Ovary (tissue), 9 donors: ENCODE data around the gene ZMIZ1. TPM values are rescaled to one million over a fixed set of nuclear protein-coding genes. Genes with fewer than 3 reads are reported as not detected.
A peak's percentile ranks its signal among the peaks of the same experiment; 100 is the strongest.

Source experiments
- DNase-seq, 5 donors: peaks; one replicate each; pipeline ENCODE4 v3.0.0-alpha.2; 2019 to 2020
- H3K27ac ChIP-seq, 2 donors: fragments of 200-600 bp; one replicate each; pipeline versions ENCODE4 v1.5.1 to v1.8.0; 2019 to 2022
- H3K27me3 ChIP-seq: fragments of 200-600 bp; one replicate; pipeline ENCODE4 v1.8.0; 2022
- H3K36me3 ChIP-seq: fragments of 200-600 bp; sonication (generic); one replicate; pipeline ENCODE4 v1.5.1; 2019
- H3K4me1 ChIP-seq: one replicate; pipeline ENCODE4 v1.8.1; 2013; ENCODE audit warnings: mild to moderate bottlenecking, moderate library complexity; ENCODE audit not compliant: insufficient read depth
- H3K4me3 ChIP-seq: fragments of 200-600 bp; sonication (generic); one replicate; pipeline ENCODE4 v1.5.1; 2017
- H3K9me3 ChIP-seq, 2 donors: fragments of 200-600 bp in 1 of 2; sonication (generic) in 1 of 2; one replicate each; pipeline versions ENCODE4 v1.5.1 to v1.8.1; 2013 to 2019; ENCODE audit warnings: mild to moderate bottlenecking in 1 of 2, moderate library complexity in 1 of 2
- EP300 ChIP-seq: sonication (generic); formaldehyde crosslinking; IDR thresholded peaks from one replicate; pipeline ENCODE4 v1.6.1; 2017; ENCODE audit warnings: antibody characterized with exemption
- POLR2A ChIP-seq: fragments of 450-650 bp; IDR thresholded peaks from one replicate; pipeline ENCODE4 v1.6.1; 2017; ENCODE audit warnings: antibody characterized with exemption, mild to moderate bottlenecking, moderate library complexity
- WGBS, 3 donors: extraction: QIAGEN DNeasy Blood & Tissue Kit in 1 of 3; methylation state at CpG; one replicate each; pipeline versions ENCODE4 v1.1.5 to v1.1.7; 2013 to 2017; 5-methylcytosine and 5-hydroxymethylcytosine counted together
- intact Hi-C, 4 donors: fragments of 100-400 bp; cut with DNase I; formaldehyde crosslinking; loops; one replicate each; pipeline versions ENCODE4 v1.11.0 to v1.15.1; 2022 to 2023
- polyA plus RNA-seq, 2 donors: library from polyadenylated mRNA; stranded (reverse); fragments of 200-250 nt in 1 of 2; fragments of 350-450 nt in 1 of 2; fragmentation: Illumina TruSeq in 1 of 2; extraction: RNeasy Lipid Tissue Mini Kit (QIAGEN cat#74804) in 1 of 2; gene quantifications; one replicate each; pipeline ENCODE4 v1.2.3, GENCODE V29; 2013 to 2014
- total RNA-seq, 7 donors: library from RNA; depleted of rRNA in 2 of 7; stranded (reverse); fragments of >200 nt in 2 of 7; fragmentation: NEBNext Ultra II Directional in 3 of 7; extraction: Animal tissue kit (Norgen Biotek cat#: 25700) in 3 of 7; gene quantifications; one replicate each; pipeline versions ENCODE4 v1.1.0 to v1.2.4, GENCODE V29; 2016 to 2023
- TF ChIP-seq, protein P1 (sequence below), 3 donors: fragments of 450-650 bp in 2 of 3; fragments of 200-600 bp in 1 of 3; IDR thresholded peaks; one replicate each; pipeline versions ENCODE4 v1.5.1 to v1.8.0; 2016 to 2022; ENCODE audit warnings: antibody characterized with exemption in 3 of 3, mild to moderate bottlenecking in 1 of 3
- donor health status: DM: no; HTN: no; CAD: no; lungs with moderate emphysema.
- donor health status: DM: no; HTN: no; CAD: no.
- donor health status: Bipolar disorder and iron deficiency.
- donor health status: DM: yes; HTN: yes; CAD: no.
- donor health status: DM: no; HTN: no; CAD: no.
- donor health status: DM: yes; HTN: yes; CAD: no.

ZMIZ1 gene
- total and polyA plus RNA-seq, 9 donors: 30.3 to 117 (median 69.1) TPM

DNA sequence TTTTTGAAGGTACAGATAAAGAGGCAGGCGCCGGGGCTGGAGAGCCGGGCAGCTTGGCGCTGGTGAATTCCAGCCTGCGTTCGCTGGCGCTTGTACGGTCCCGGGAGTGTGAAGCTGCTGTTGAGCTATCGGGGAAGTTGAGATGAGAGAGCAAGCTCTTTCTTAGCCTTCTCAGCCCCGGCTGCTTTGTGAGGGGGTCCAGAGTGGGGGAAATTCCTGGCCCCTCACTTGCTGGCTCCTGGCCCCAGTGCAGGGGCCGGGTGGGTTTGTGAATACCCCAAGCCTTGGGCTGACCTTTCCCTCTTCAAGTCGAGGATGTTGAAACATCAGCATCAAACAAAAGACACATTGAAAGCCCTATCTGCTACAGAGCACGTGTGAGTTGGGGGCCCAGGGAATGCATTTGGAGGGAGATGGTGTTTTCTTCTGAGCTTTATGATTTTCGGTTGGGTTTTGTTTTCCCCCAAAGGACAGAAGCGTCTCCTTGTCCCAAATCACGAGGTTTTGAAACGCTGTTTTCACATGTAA lies 2.7 kb downstream of the ZMIZ1 start:
- H3K27me3 ChIP-seq: no peaks in the 10 kb centered on the region
- peak overlapping the region; percentile 56 for H3K4me3 ChIP-seq
- no peak for TF ChIP-seq POLR2A
- TF ChIP-seq EP300: no peak
- TF ChIP-seq, protein P1, sequence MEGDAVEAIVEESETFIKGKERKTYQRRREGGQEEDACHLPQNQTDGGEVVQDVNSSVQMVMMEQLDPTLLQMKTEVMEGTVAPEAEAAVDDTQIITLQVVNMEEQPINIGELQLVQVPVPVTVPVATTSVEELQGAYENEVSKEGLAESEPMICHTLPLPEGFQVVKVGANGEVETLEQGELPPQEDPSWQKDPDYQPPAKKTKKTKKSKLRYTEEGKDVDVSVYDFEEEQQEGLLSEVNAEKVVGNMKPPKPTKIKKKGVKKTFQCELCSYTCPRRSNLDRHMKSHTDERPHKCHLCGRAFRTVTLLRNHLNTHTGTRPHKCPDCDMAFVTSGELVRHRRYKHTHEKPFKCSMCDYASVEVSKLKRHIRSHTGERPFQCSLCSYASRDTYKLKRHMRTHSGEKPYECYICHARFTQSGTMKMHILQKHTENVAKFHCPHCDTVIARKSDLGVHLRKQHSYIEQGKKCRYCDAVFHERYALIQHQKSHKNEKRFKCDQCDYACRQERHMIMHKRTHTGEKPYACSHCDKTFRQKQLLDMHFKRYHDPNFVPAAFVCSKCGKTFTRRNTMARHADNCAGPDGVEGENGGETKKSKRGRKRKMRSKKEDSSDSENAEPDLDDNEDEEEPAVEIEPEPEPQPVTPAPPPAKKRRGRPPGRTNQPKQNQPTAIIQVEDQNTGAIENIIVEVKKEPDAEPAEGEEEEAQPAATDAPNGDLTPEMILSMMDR (IDR thresholded peaks at IDR 0.05): no peak
- H3K27ac ChIP-seq: peak overlapping the region in 1 of 2 donors; percentile 86
- 3 to 5% (median 5%) methylated on average over 18 of the region's 18 CpGs for WGBS, 3 donors
- H3K9me3 ChIP-seq: no peaks in the 10 kb centered on the region
- no peak for DNase-seq
- intact Hi-C loops: loop anchor here in 3 of 4 donors (2.0 to 5.0 kb wide), 2 partner anchors 76 to 111 kb away; no protein-coding TSS in a partner anchor
- peaks cover 35% of the 10 kb centered on the region for H3K4me1 ChIP-seq
- H3K36me3 ChIP-seq: no peaks in the 10 kb centered on the region

DNA sequence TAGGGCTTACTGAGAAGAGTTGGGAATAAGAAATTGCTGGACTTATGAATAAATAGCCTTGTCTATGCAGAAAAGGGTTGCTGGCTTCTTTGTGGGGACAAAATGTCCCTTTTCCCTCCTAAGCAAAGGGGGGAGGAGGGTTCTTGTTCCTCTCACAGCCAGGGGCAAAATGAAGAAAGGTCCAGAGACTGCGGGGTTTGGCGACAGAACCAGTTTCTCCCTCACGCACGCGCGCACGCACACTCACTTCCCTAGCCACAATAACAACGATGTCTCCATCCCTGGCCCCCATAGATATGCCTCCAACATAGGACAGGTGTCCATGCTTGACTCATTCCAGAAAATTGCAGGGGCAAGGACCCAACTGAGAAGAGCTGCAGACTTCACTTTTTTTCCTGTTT lies 3.3 kb downstream of the ZMIZ1 start:
- Histone ChIP-seq H3K36me3 (no peaks in the 10 kb centered on the region), H3K27ac (peak overlapping the region in 1 of 2 donors; percentile 86), H3K4me1 (peaks cover 38% of the 10 kb centered on the region), H3K9me3 (no peaks in the 10 kb centered on the region), H3K4me3 (peak overlapping the region; percentile 56), H3K27me3 (no peaks in the 10 kb centered on the region)
- no peak for TF ChIP-seq POLR2A
- TF ChIP-seq EP300: no peak
- TF ChIP-seq, protein P1 (IDR thresholded peaks at IDR 0.05): no peak
- 56% methylated on average over 8 of the region's 8 CpGs for WGBS, 3 donors
- no peak for DNase-seq
- intact Hi-C loops: loop anchor here in 2 of 4 donors (5.0 kb wide), 1 partner anchor 75 kb away; no protein-coding TSS in a partner anchor

DNA sequence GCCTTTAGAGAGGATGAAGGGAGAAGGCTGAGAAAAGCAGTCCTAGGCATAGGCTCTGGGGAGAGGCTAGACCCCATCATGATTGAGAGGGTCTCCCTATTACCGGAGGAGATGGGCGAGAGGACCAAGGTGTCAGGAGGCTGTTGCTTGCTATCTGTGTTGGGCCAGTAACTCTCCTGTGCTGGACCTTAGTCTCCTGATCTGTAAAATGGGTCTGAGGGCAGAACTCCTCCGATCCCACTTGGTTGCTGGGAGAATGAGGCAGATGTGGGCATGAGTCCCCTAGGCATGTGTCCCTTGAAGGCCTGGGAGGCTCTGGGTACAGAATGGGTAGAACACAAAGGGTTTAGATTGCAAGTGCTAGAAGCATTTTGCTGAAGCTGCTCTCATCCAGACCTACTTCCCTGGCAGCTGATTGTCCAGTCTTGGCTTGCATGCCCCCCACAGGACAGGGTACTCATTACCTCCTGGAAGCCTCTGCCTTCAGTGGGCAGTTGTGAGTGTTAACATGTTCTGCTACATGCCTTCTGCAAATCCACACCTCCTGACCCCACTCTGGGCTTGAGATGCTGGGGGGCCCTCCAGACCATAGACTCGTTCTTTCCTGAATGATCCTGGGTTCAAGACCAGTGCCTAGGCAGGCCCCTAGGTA lies 4.4 kb downstream of the ZMIZ1 start:
- Histone ChIP-seq H3K27ac (peak overlapping the region in 1 of 2 donors; percentile 18), H3K27me3 (no peaks in the 10 kb centered on the region), H3K36me3 (no peaks in the 10 kb centered on the region), H3K9me3 (no peaks in the 10 kb centered on the region), H3K4me3 (peak overlapping the region; percentile 15), H3K4me1 (peaks cover 39% of the 10 kb centered on the region)
- intact Hi-C loops: loop anchor here in 2 of 4 donors (5.0 kb wide), 1 partner anchor 74 kb away; no protein-coding TSS in a partner anchor
- no peak for TF ChIP-seq POLR2A
- no peak for TF ChIP-seq EP300
- TF ChIP-seq, protein P1 (IDR thresholded peaks at IDR 0.05): no peak
- 83 to 86% (median 85%) methylated on average over 4 of the region's 4 CpGs for WGBS, 3 donors
- no peak for DNase-seq

DNA sequence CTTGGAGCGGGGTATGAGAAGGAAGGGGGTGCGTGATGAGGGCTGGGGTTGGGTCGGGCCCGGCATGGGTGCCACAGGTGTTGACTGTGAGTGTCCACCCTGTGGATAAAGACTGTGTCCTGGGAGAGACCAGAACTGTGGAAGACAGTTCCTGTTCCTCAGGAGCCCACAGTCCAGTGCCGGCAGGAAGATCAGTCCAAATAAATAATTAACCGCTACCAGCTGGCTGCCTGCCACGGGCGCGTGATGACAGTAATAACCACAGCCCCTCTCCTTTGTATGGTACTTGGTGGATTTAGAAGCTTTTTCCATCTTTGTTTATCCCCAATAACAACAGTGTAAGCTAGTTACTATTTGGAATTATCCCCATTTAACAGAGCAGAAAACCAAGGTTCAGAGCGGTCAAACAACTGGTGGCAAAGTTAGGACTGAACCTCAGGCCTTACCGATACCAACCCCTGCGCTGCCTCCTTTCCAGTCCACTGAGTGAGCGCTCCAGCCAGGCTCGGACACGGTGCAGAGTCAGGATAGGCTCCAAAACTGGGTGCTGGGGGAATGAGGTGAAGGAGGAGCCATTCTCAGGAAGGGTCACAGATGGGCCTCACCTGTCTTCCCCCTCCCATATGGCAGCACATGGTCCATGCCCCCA lies 5.1 kb downstream of the ZMIZ1 start:
- no peaks in the 10 kb centered on the region for H3K36me3 ChIP-seq
- intact Hi-C loops: loop anchor here in 2 of 4 donors (5.0 kb wide), 1 partner anchor 73 kb away; no protein-coding TSS in a partner anchor
- DNase-seq: peak; percentile 65 to 78 (median 70)
- 44 to 52% (median 46%) methylated on average over 15 of the region's 15 CpGs for WGBS, 3 donors
- TF ChIP-seq POLR2A (no peak), EP300 (no peak)
- TF ChIP-seq, protein P1 (IDR thresholded peaks at IDR 0.05): no peak
- H3K4me1 ChIP-seq: peaks cover 41% of the 10 kb centered on the region
- H3K27me3 ChIP-seq: no peaks in the 10 kb centered on the region
- H3K4me3 ChIP-seq: peak overlapping the region; percentile 15
- peak overlapping the region in 1 of 2 donors; percentile 18 for H3K27ac ChIP-seq
- no peaks in the 10 kb centered on the region for H3K9me3 ChIP-seq
